KMS-11 (cell line): ENCODE results near the gene MIB2.

Source experiments
- H2AFZ ChIP-seq: fragments of 200-600 bp; sonication (generic); 2 replicates; pipeline ENCODE4 v1.6.1; 2016; ENCODE audit warnings: antibody characterized with exemption, mixed run types, low read depth
- H3K27ac ChIP-seq: fragments of 200-600 bp; sonication (generic); 2 replicates; pipeline ENCODE4 v1.6.1; 2016; ENCODE audit warnings: mild to moderate bottlenecking, mixed run types
- H3K27me3 ChIP-seq: fragments of 200-600 bp; sonication (generic); 2 replicates; pipeline ENCODE4 v1.6.1; 2017; ENCODE audit warnings: mild to moderate bottlenecking, low read depth, mixed run types, moderate library complexity; ENCODE audit not compliant: insufficient read depth
- H3K36me3 ChIP-seq: fragments of 200-600 bp; sonication (generic); 2 replicates; pipeline ENCODE4 v1.6.1; 2017; ENCODE audit warnings: mild to moderate bottlenecking, mixed run types; ENCODE audit not compliant: insufficient read depth
- H3K4me1 ChIP-seq: fragments of 200-600 bp; sonication (generic); 2 replicates; pipeline ENCODE4 v1.6.1; 2016; ENCODE audit warnings: mild to moderate bottlenecking, low read depth, mixed run types; ENCODE audit not compliant: poor library complexity, severe bottlenecking
- H3K4me2 ChIP-seq: fragments of 200-600 bp; sonication (generic); 2 replicates; pipeline ENCODE4 v1.7.0; 2016; ENCODE audit warnings: mild to moderate bottlenecking, mixed run types
- H3K4me3 ChIP-seq: fragments of 200-600 bp; sonication (generic); IDR thresholded peaks from 2 replicates; pipeline ENCODE4 v1.6.1; 2017; ENCODE audit warnings: low read depth, low read length, mixed read lengths; ENCODE audit not compliant: insufficient read depth
- H3K79me2 ChIP-seq: fragments of 200-600 bp; sonication (generic); 2 replicates; pipeline ENCODE4 v1.6.1; 2016; ENCODE audit warnings: low read depth, mixed run types; ENCODE audit not compliant: insufficient read depth
- H3K9ac ChIP-seq: fragments of 200-600 bp; sonication (generic); 2 replicates; pipeline ENCODE4 v1.6.1; 2016; ENCODE audit warnings: mild to moderate bottlenecking, mixed run types
- H4K20me1 ChIP-seq: fragments of 200-600 bp; sonication (generic); 2 replicates; pipeline ENCODE4 v1.6.1; 2016; ENCODE audit warnings: mild to moderate bottlenecking, mixed run types; ENCODE audit not compliant: insufficient read depth
- CTCF ChIP-seq: fragments of 200-600 bp; sonication (generic); conservative IDR thresholded peaks from 2 replicates; pipeline ENCODE4 v1.6.1; 2017; ENCODE audit warnings: low read depth, mild to moderate bottlenecking, antibody characterized with exemption, low read length, moderate library complexity, mixed read lengths

Gene MIB2

GRCh38 chr1:1582585-1583346, 32.5 kb upstream of the MIB2 start:
- Histone ChIP-seq H2AFZ (no peak overlapping the region), H3K36me3 (no peaks in the 10 kb centered on the region), H3K27ac (no peak overlapping the region), H3K9ac (no peak overlapping the region), H3K4me3 (no peak overlapping the region), H3K79me2 (no peaks in the 10 kb centered on the region), H3K4me2 (no peak overlapping the region), H4K20me1 (no peaks in the 10 kb centered on the region), H3K27me3 (peaks cover 91% of the 10 kb centered on the region), H3K4me1 (no peaks in the 10 kb centered on the region)
- TF ChIP-seq CTCF, result no peak

DNA sequence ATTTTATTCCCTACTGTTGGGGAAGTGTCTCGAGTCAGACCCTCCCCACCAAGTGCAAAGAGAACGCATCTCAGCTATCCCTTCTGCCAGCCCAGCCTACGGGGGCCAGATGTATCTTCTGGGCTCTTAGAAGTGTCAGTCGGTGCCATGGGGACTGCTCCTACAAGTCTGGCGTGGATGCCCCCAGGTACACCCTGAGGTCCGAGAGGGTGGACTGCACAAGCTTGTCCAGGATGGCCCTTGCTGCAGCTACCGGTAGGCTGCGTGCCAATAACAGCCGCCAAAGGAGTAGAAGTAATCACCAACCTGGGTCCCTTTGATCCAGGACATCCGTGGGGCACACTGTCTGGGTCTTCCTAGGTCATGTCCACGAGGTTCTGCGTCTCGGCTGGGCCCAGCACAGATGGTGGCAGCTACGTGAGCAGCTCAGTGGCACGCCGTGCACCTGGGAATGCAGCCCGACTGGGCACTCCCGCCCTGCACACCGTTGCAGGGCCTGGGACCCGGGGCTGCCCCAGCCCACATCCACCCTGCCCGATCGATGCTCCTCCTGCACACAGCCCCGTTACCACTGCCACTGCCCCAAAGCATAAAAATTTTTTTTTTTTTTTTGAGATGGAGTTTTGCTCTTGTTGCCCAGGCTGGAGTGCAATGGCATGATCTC, 31.8 kb upstream of the MIB2 start:
- Histone ChIP-seq H4K20me1 (no peaks in the 10 kb centered on the region), H3K4me1 (no peaks in the 10 kb centered on the region), H2AFZ (no peak overlapping the region), H3K27ac (no peak overlapping the region), H3K9ac (no peak overlapping the region), H3K4me2 (no peak overlapping the region), H3K27me3 (peaks cover 90% of the 10 kb centered on the region), H3K36me3 (no peaks in the 10 kb centered on the region), H3K79me2 (no peaks in the 10 kb centered on the region), H3K4me3 (no peak overlapping the region)
- TF ChIP-seq CTCF, result no peak

DNA sequence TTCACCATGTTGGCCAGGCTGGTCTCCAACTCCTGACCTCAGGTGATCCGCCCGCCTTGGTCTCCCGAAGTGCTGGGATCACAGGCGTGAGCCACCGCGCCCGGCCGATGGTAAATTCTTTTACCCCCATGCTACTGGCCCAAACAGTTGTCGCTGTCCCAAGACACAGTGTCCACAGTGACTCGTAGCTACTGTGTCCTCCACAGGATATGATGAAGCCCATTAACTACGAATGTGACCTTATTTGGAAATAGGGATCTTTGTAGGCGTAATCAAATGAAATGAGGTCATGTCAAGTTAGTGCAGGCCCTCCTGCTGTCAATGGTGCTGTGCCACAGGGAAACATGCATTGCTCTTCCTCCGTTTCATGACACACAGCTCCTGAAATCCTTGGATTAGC, 23.8 kb upstream of the MIB2 start:
- Histone ChIP-seq H3K36me3 (no peaks in the 10 kb centered on the region), H3K27ac (no peak overlapping the region), H2AFZ (no peak overlapping the region), H3K4me1 (no peaks in the 10 kb centered on the region), H3K4me2 (no peak overlapping the region), H3K4me3 (no peak overlapping the region), H4K20me1 (no peaks in the 10 kb centered on the region), H3K27me3 (peaks cover 71% of the 10 kb centered on the region), H3K79me2 (no peaks in the 10 kb centered on the region), H3K9ac (no peak overlapping the region)
- TF ChIP-seq CTCF, result no peak

- H3K79me2 ChIP-seq, result no peaks in the 10 kb centered on the region
- H3K27me3 ChIP-seq, result peaks cover 65% of the 10 kb centered on the region
- H3K27ac ChIP-seq, result no peak overlapping the region
- no peak overlapping the region for H3K9ac ChIP-seq
- H3K4me3 ChIP-seq, result no peak overlapping the region
- no peaks in the 10 kb centered on the region for H3K36me3 ChIP-seq
- no peak for TF ChIP-seq CTCF
- peaks cover 9% of the 10 kb centered on the region for H3K4me1 ChIP-seq
- no peak overlapping the region for H3K4me2 ChIP-seq
- no peaks in the 10 kb centered on the region for H4K20me1 ChIP-seq
- no peak overlapping the region for H2AFZ ChIP-seq
Measured at GRCh38 chr1:1593834-1594601, 21.3 kb upstream of the MIB2 start.
